ENCODE data around the gene LURAP1L.

Gene LURAP1L

GRCh38 chr9:12777121-12778022, 2.6 kb downstream of the LURAP1L start:
- peak in 1 of 2 experiments; percentile 13 for DNase-seq

GRCh38 chr9:12778389-12778788, 3.6 kb downstream of the LURAP1L start:
- no peak for DNase-seq

GRCh38 chr9:12781226-12781733, 6.5 kb downstream of the LURAP1L start:
- DNase-seq = no peak

GRCh38 chr9:12783767-12784460, 9.1 kb downstream of the LURAP1L start:
- DNase-seq = no peak

- no peak for DNase-seq
These were observed 9.8 kb downstream of the LURAP1L start for GRCh38 chr9:12784461-12785259.

- DNase-seq = peak in 1 of 2 experiments; percentile 12
These were observed 10.5 kb downstream of the LURAP1L start for GRCh38 chr9:12785260-12785770.

GRCh38 chr9:12785941-12786340, 11.1 kb downstream of the LURAP1L start:
- DNase-seq = no peak

- no peak for DNase-seq
These were observed 15.2 kb downstream of the LURAP1L start for GRCh38 chr9:12790001-12790400.

- peak in 1 of 2 experiments; percentile 28 for DNase-seq
These were observed 16.1 kb downstream of the LURAP1L start for GRCh38 chr9:12790883-12791282.

GRCh38 chr9:12794101-12794799, 19.4 kb downstream of the LURAP1L start:
- DNase-seq = no peak

GRCh38 chr9:12796601-12797000, 21.8 kb downstream of the LURAP1L start:
- peak in 1 of 2 experiments; percentile 38 for DNase-seq

GRCh38 chr9:12797037-12797436, 22.2 kb downstream of the LURAP1L start:
- DNase-seq = peak in 1 of 2 experiments; percentile 47

GRCh38 chr9:12798066-12798770, 23.4 kb downstream of the LURAP1L start:
- DNase-seq = peak; percentile 80 to 94

GRCh38 chr9:12801187-12801586, 26.4 kb downstream of the LURAP1L start:
- DNase-seq = no peak

- no peak for DNase-seq
These were observed 26.8 kb downstream of the LURAP1L start for GRCh38 chr9:12801663-12802062.

GRCh38 chr9:12802093-12802492, 27.3 kb downstream of the LURAP1L start:
- no peak for DNase-seq

GRCh38 chr9:12808569-12808968, 33.7 kb downstream of the LURAP1L start:
- no peak for DNase-seq

GRCh38 chr9:12809720-12810119, 34.9 kb downstream of the LURAP1L start:
- no peak for DNase-seq

- no peak for DNase-seq
These were observed 37.1 kb downstream of the LURAP1L start for GRCh38 chr9:12811935-12812334.

GRCh38 chr9:12812710-12813109, 37.9 kb downstream of the LURAP1L start:
- DNase-seq = no peak

- no peak for DNase-seq
These were observed 38.7 kb downstream of the LURAP1L start for GRCh38 chr9:12813533-12813932.
